ENCODE measurements around the gene YES1. TPM values are rescaled to one million over a fixed set of nuclear protein-coding genes. Genes with fewer than 3 reads are reported as not detected.

Gene YES1
- total RNA-seq, 2 experiments from 2014 or later: not detected

- Histone ChIP-seq H3K79me2 (ENCODE audit: insufficient read depth, low read depth, low read length) (no peaks in the 10 kb centered on the region), H3K4me3 (ENCODE audit: low read depth, low read length, poor library complexity, severe bottlenecking) (no peak overlapping the region), H3K27ac (ENCODE audit: low read depth, low read length, poor library complexity, severe bottlenecking) (no peak overlapping the region), H2AFZ (ENCODE audit: low read length) (no peak overlapping the region), H3K4me2 (ENCODE audit: low read length) (no peak overlapping the region), H3K9me3 (ENCODE audit: low read length) (no peaks in the 10 kb centered on the region), H3K9me2 (ENCODE audit: insufficient read depth, low read length) (no peaks in the 10 kb centered on the region), H3K36me3 (ENCODE audit: insufficient read depth, low read length) (no peaks in the 10 kb centered on the region), H3K4me1 (ENCODE audit: insufficient read depth, low read length, poor library complexity, severe bottlenecking) (no peaks in the 10 kb centered on the region), H4K20me1 (ENCODE audit: insufficient read depth, low read length) (no peaks in the 10 kb centered on the region)
- POLR2A ChIA-PET: no interaction called here
- intact Hi-C loops (cut with micrococcal nuclease; ENCODE audit: unreplicated experiment): no loop called here
- no peak for DNase-seq (ENCODE audit: low spot score)
- CTCF ChIA-PET (ENCODE audit: unreplicated experiment): no interaction called here
- no peak for TF ChIP-seq EZH2phosphoT487 (IDR thresholded peaks at IDR 0.05; ENCODE audit: borderline replicate concordance, low read depth, low read length)
- TF ChIP-seq, protein P1, sequence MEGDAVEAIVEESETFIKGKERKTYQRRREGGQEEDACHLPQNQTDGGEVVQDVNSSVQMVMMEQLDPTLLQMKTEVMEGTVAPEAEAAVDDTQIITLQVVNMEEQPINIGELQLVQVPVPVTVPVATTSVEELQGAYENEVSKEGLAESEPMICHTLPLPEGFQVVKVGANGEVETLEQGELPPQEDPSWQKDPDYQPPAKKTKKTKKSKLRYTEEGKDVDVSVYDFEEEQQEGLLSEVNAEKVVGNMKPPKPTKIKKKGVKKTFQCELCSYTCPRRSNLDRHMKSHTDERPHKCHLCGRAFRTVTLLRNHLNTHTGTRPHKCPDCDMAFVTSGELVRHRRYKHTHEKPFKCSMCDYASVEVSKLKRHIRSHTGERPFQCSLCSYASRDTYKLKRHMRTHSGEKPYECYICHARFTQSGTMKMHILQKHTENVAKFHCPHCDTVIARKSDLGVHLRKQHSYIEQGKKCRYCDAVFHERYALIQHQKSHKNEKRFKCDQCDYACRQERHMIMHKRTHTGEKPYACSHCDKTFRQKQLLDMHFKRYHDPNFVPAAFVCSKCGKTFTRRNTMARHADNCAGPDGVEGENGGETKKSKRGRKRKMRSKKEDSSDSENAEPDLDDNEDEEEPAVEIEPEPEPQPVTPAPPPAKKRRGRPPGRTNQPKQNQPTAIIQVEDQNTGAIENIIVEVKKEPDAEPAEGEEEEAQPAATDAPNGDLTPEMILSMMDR (conservative IDR thresholded peaks at IDR 0.05; ENCODE audit: low read length): no peak
- BruUV-seq (replicated peaks): no TSS peak
Observed at GRCh38 chr18:774811-775210, 37.2 kb downstream of the YES1 start.

GRCh38 chr18:773980-774624 is 37.9 kb downstream of the YES1 start:
- ChIA-PET CTCF (ENCODE audit: unreplicated experiment) (no interaction called here), POLR2A (no interaction called here)
- no TSS peak for BruUV-seq (replicated peaks)
- Histone ChIP-seq H3K9me2 (ENCODE audit: insufficient read depth, low read length) (no peaks in the 10 kb centered on the region), H3K4me3 (ENCODE audit: low read depth, low read length, poor library complexity, severe bottlenecking) (no peak overlapping the region), H3K27ac (ENCODE audit: low read depth, low read length, poor library complexity, severe bottlenecking) (no peak overlapping the region), H3K36me3 (ENCODE audit: insufficient read depth, low read length) (no peaks in the 10 kb centered on the region), H4K20me1 (ENCODE audit: insufficient read depth, low read length) (no peaks in the 10 kb centered on the region), H3K9me3 (ENCODE audit: low read length) (no peaks in the 10 kb centered on the region), H3K4me2 (ENCODE audit: low read length) (no peak overlapping the region), H3K79me2 (ENCODE audit: insufficient read depth, low read depth, low read length) (no peaks in the 10 kb centered on the region), H3K4me1 (ENCODE audit: insufficient read depth, low read length, poor library complexity, severe bottlenecking) (no peaks in the 10 kb centered on the region), H2AFZ (ENCODE audit: low read length) (no peak overlapping the region)
- no peak for DNase-seq (ENCODE audit: low spot score)
- intact Hi-C loops (cut with micrococcal nuclease; ENCODE audit: unreplicated experiment): no loop called here
- no peak for TF ChIP-seq EZH2phosphoT487 (IDR thresholded peaks at IDR 0.05; ENCODE audit: borderline replicate concordance, low read depth, low read length)
- TF ChIP-seq, protein P1 (conservative IDR thresholded peaks at IDR 0.05; ENCODE audit: low read length): no peak

DNA sequence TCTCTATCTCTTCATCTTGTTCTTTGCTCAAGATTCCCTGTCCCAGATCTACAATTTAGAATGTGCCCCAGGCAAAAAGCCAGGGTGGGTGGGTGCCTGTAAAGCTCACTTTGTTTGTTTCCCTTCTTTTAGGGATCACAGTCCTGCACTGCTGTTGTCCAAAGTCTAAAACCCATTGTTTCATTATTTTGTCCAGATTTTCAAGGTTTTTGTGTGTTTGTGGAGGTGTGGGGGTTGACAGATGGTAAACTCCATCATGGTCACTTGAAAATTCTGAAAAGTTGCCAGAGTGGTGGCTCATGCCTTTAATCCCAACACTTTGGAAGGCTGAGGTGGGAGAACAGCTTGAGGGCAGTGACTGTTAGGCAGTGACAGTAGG is 41.5 kb downstream of the YES1 start:
- no peak for DNase-seq (ENCODE audit: low spot score)
- Histone ChIP-seq H4K20me1 (ENCODE audit: insufficient read depth, low read length) (no peaks in the 10 kb centered on the region), H3K27ac (ENCODE audit: low read depth, low read length, poor library complexity, severe bottlenecking) (no peak overlapping the region), H3K4me3 (ENCODE audit: low read depth, low read length, poor library complexity, severe bottlenecking) (no peak overlapping the region), H3K4me1 (ENCODE audit: insufficient read depth, low read length, poor library complexity, severe bottlenecking) (no peaks in the 10 kb centered on the region), H2AFZ (ENCODE audit: low read length) (no peak overlapping the region; the same call in 1 of the 2 replicates), H3K79me2 (ENCODE audit: insufficient read depth, low read depth, low read length) (no peaks in the 10 kb centered on the region), H3K9me2 (ENCODE audit: insufficient read depth, low read length) (no peaks in the 10 kb centered on the region), H3K9me3 (ENCODE audit: low read length) (no peaks in the 10 kb centered on the region), H3K4me2 (ENCODE audit: low read length) (no peak overlapping the region), H3K36me3 (ENCODE audit: insufficient read depth, low read length) (no peaks in the 10 kb centered on the region)
- CTCF ChIA-PET (ENCODE audit: unreplicated experiment): no interaction called here
- BruUV-seq (replicated peaks): no TSS peak
- intact Hi-C loops (cut with micrococcal nuclease; ENCODE audit: unreplicated experiment): no loop called here
- POLR2A ChIA-PET: no interaction called here
- no peak for TF ChIP-seq EZH2phosphoT487 (IDR thresholded peaks at IDR 0.05; ENCODE audit: borderline replicate concordance, low read depth, low read length)
- TF ChIP-seq, protein P1 (conservative IDR thresholded peaks at IDR 0.05; ENCODE audit: low read length): no peak

Measured in OCI-LY7 (cell line).